ENCODE data around the gene HEATR3.

GRCh38 chr16:50050802-50051201 lies 15.0 kb upstream of the HEATR3 start:
- no peak for TF ChIP-seq CTCF (conservative IDR thresholded peaks at IDR 0.05; ENCODE audit: low read depth in 2 of 2)
- TF ChIP-seq EZH2 (IDR thresholded peaks at IDR 0.05; ENCODE audit: low read depth, unreplicated experiment), result no peak
- TF ChIP-seq EZH2phosphoT487 (IDR thresholded peaks at IDR 0.05; ENCODE audit: unreplicated experiment), result no peak
- TF ChIP-seq REST (IDR thresholded peaks at IDR 0.05; ENCODE audit: unreplicated experiment), result no peak
- no peak for TF ChIP-seq POLR2AphosphoS5 (IDR thresholded peaks at IDR 0.05; ENCODE audit: low read depth)
- TF ChIP-seq JUNB (IDR thresholded peaks at IDR 0.05; ENCODE audit: unreplicated experiment), result no peak
- TF ChIP-seq ZNF114 (CRISPR knock-in tag; IDR thresholded peaks at IDR 0.05), result no peak
- no peak for TF ChIP-seq CREB1 (CRISPR knock-in tag; IDR thresholded peaks at IDR 0.05; ENCODE audit: low read depth)
